Coronary artery (tissue), 2 donors: ENCODE data around the gene LPP.
A peak's percentile ranks its signal among the peaks of the same experiment; 100 is the strongest.

Source experiments
- DNase-seq: peaks from one replicate; pipeline ENCODE4 v3.0.0-alpha.2; 2017; ENCODE audit warnings: low spot score
- H3K27ac ChIP-seq, 2 donors: fragments of 200-600 bp; sonication (generic); one replicate each; pipeline ENCODE4 v1.5.1; 2016 to 2019
- H3K4me3 ChIP-seq: fragments of 200-600 bp; sonication (generic); 2 replicates; pipeline ENCODE4 v1.5.1; 2016; ENCODE audit warnings: mild to moderate bottlenecking, moderate library complexity
- CTCF ChIP-seq: fragments of 200-600 bp; sonication (generic); IDR thresholded peaks from one replicate; pipeline ENCODE4 v1.5.1; 2019; ENCODE audit warnings: antibody characterized with exemption

Gene LPP

GRCh38 chr3:188931036-188931435, 777.1 kb downstream of the LPP start:
- no peak for TF ChIP-seq CTCF
- no peak for DNase-seq
- Histone ChIP-seq H3K27ac (peak overlapping the region in 1 of 2 donors; percentile 10), H3K4me3 (no peak overlapping the region)

GRCh38 chr3:188931531-188931930, 777.6 kb downstream of the LPP start:
- peak overlapping the region in 1 of 2 donors; percentile 10 for H3K27ac ChIP-seq
- TF ChIP-seq CTCF: no peak
- DNase-seq: no peak
- H3K4me3 ChIP-seq: no peak overlapping the region

GRCh38 chr3:188934989-188935388, 781.0 kb downstream of the LPP start:
- Histone ChIP-seq H3K4me3 (no peak overlapping the region), H3K27ac (no peak overlapping the region)
- no peak for TF ChIP-seq CTCF
- no peak for DNase-seq

GRCh38 chr3:188936597-188937107, 782.7 kb downstream of the LPP start:
- DNase-seq: no peak
- H3K4me3 ChIP-seq: no peak overlapping the region
- no peak overlapping the region for H3K27ac ChIP-seq
- no peak for TF ChIP-seq CTCF

GRCh38 chr3:188937389-188937788, 783.4 kb downstream of the LPP start:
- no peak for DNase-seq
- H3K4me3 ChIP-seq: no peak overlapping the region
- no peak for TF ChIP-seq CTCF

GRCh38 chr3:188938999-188939398, 785.0 kb downstream of the LPP start:
- Histone ChIP-seq H3K27ac (peak overlapping the region in 1 of 2 donors; percentile 87), H3K4me3 (no peak overlapping the region)
- no peak for TF ChIP-seq CTCF
- no peak for DNase-seq

More at GRCh38 chr3:188937389-188937788, 783.4 kb downstream of the LPP start:
- no peak overlapping the region for H3K27ac ChIP-seq

GRCh38 chr3:188939814-188940572, 786.0 kb downstream of the LPP start:
- H3K27ac ChIP-seq: peak overlapping the region; percentile 86 to 87
- DNase-seq: no peak
- no peak for TF ChIP-seq CTCF
- no peak overlapping the region for H3K4me3 ChIP-seq
